ENCODE measurements around the gene SHISA4.
A peak's percentile ranks its signal among the peaks of the same experiment; 100 is the strongest.

SHISA4 gene

DNA sequence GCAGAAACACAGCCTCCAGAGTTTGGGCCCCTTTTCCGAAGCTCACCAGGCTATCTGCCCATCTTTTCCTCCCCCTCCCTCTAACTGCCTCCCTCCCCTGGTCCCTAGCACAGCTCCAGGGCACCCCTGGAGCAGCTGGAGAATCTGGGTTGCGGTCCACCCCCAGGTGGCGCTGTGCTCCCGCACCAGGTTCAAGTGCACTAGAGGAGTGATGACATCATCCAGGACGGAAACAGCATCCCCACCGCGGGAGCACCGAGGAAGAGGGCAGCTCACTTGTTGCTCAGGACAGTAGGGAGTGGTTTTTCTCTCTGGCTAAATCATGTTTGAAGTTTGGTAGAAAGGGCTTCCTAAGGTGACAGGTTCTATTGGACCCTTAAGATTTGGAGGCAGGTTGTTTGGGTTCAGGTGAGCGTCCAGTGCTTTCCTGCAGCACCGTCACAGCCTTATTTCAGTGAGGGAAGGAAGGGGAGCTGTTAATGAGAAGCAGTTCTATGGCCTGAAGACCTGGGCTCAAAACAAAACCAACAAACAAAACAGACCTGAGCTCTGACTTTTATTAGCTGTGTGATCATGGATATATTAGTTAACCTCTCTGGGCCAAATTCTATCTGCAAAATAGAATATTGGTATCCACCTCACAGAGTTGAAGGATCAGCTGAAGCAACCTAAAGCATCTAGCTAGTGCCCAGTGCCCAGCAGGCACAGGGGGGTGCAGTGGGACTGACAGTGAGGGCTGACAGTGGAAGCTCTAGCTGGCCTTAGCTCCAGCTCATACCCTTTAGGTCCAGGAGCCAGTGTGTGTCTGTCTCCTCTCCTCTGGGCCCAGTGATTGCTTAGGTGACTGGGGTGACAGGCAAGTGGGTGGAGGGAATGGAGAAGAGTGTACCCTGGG is 7.5 kb downstream of the SHISA4 start (continued):
- TF ChIP-seq ZNF184 (tag by site-specific recombination; IDR thresholded peaks at IDR 0.05) (peak; percentile 67), ZNF513 (tag by site-specific recombination; IDR thresholded peaks at IDR 0.05) (no peak), ATF2 (tag by site-specific recombination; IDR thresholded peaks at IDR 0.05; ENCODE audit: low read depth) (peak; percentile 99), ZNF148 (tag by site-specific recombination; IDR thresholded peaks at IDR 0.05; ENCODE audit: borderline replicate concordance) (no peak), ZNF558 (tag by site-specific recombination; IDR thresholded peaks at IDR 0.05) (peak; percentile 52), ZBTB20 (tag by site-specific recombination; IDR thresholded peaks at IDR 0.05) (no peak; the same call in 1 of the 2 replicates), ZNF10 (tag by site-specific recombination; IDR thresholded peaks at IDR 0.05) (peak; percentile 34; the same call in 1 of the 2 replicates), KLF9 (tag by site-specific recombination; IDR thresholded peaks at IDR 0.05; ENCODE audit: low read depth) (no peak; the same call in 1 of the 2 replicates), ZNF302 (tag by site-specific recombination; IDR thresholded peaks at IDR 0.05; ENCODE audit: low read depth) (no peak), ZNF280D (tag by site-specific recombination; IDR thresholded peaks at IDR 0.05) (0 out of 2 replicates have a peak, but pooled peaks have one; percentile 13), KLF1 (tag by site-specific recombination; IDR thresholded peaks at IDR 0.05) (no peak), GLIS2 (tag by site-specific recombination; IDR thresholded peaks at IDR 0.05) (no peak), ZEB2 (tag by site-specific recombination; IDR thresholded peaks at IDR 0.05) (peak; percentile 94), ZNF155 (tag by site-specific recombination; IDR thresholded peaks at IDR 0.05) (no peak), ZNF341 (tag by site-specific recombination; IDR thresholded peaks at IDR 0.05; ENCODE audit: low read depth) (peak; percentile 72), ZNF16 (tag by site-specific recombination; IDR thresholded peaks at IDR 0.05; ENCODE audit: low read depth) (no peak), ZBTB21 (tag by site-specific recombination; IDR thresholded peaks at IDR 0.05) (peak; percentile 95), ZNF169 (tag by site-specific recombination; IDR thresholded peaks at IDR 0.05) (no peak), ZNF571 (tag by site-specific recombination; IDR thresholded peaks at IDR 0.05) (no peak)
- TF ChIP-seq, protein P1, sequence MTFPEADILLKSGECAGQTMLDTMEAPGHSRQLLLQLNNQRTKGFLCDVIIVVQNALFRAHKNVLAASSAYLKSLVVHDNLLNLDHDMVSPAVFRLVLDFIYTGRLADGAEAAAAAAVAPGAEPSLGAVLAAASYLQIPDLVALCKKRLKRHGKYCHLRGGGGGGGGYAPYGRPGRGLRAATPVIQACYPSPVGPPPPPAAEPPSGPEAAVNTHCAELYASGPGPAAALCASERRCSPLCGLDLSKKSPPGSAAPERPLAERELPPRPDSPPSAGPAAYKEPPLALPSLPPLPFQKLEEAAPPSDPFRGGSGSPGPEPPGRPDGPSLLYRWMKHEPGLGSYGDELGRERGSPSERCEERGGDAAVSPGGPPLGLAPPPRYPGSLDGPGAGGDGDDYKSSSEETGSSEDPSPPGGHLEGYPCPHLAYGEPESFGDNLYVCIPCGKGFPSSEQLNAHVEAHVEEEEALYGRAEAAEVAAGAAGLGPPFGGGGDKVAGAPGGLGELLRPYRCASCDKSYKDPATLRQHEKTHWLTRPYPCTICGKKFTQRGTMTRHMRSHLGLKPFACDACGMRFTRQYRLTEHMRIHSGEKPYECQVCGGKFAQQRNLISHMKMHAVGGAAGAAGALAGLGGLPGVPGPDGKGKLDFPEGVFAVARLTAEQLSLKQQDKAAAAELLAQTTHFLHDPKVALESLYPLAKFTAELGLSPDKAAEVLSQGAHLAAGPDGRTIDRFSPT (tag by site-specific recombination; IDR thresholded peaks at IDR 0.05) = peak; percentile 58
- TF ChIP-seq, protein P2, sequence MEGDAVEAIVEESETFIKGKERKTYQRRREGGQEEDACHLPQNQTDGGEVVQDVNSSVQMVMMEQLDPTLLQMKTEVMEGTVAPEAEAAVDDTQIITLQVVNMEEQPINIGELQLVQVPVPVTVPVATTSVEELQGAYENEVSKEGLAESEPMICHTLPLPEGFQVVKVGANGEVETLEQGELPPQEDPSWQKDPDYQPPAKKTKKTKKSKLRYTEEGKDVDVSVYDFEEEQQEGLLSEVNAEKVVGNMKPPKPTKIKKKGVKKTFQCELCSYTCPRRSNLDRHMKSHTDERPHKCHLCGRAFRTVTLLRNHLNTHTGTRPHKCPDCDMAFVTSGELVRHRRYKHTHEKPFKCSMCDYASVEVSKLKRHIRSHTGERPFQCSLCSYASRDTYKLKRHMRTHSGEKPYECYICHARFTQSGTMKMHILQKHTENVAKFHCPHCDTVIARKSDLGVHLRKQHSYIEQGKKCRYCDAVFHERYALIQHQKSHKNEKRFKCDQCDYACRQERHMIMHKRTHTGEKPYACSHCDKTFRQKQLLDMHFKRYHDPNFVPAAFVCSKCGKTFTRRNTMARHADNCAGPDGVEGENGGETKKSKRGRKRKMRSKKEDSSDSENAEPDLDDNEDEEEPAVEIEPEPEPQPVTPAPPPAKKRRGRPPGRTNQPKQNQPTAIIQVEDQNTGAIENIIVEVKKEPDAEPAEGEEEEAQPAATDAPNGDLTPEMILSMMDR (tag by site-specific recombination; IDR thresholded peaks at IDR 0.05) = peak; percentile 97
- TF ChIP-seq, protein P3, sequence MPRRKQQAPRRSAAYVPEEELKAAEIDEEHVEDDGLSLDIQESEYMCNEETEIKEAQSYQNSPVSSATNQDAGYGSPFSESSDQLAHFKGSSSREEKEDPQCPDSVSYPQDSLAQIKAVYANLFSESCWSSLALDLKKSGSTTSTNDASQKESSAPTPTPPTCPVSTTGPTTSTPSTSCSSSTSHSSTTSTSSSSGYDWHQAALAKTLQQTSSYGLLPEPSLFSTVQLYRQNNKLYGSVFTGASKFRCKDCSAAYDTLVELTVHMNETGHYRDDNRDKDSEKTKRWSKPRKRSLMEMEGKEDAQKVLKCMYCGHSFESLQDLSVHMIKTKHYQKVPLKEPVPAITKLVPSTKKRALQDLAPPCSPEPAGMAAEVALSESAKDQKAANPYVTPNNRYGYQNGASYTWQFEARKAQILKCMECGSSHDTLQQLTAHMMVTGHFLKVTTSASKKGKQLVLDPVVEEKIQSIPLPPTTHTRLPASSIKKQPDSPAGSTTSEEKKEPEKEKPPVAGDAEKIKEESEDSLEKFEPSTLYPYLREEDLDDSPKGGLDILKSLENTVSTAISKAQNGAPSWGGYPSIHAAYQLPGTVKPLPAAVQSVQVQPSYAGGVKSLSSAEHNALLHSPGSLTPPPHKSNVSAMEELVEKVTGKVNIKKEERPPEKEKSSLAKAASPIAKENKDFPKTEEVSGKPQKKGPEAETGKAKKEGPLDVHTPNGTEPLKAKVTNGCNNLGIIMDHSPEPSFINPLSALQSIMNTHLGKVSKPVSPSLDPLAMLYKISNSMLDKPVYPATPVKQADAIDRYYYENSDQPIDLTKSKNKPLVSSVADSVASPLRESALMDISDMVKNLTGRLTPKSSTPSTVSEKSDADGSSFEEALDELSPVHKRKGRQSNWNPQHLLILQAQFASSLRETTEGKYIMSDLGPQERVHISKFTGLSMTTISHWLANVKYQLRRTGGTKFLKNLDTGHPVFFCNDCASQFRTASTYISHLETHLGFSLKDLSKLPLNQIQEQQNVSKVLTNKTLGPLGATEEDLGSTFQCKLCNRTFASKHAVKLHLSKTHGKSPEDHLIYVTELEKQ (tag by site-specific recombination; IDR thresholded peaks at IDR 0.05; ENCODE audit: borderline replicate concordance) = no peak

Measured in HEK293 (cell line).